ENCODE measurements around the gene ITGB1.

GRCh38 chr10:32950591-32951108 is 7.4 kb downstream of the ITGB1 start:
- TF ChIP-seq, protein P1, sequence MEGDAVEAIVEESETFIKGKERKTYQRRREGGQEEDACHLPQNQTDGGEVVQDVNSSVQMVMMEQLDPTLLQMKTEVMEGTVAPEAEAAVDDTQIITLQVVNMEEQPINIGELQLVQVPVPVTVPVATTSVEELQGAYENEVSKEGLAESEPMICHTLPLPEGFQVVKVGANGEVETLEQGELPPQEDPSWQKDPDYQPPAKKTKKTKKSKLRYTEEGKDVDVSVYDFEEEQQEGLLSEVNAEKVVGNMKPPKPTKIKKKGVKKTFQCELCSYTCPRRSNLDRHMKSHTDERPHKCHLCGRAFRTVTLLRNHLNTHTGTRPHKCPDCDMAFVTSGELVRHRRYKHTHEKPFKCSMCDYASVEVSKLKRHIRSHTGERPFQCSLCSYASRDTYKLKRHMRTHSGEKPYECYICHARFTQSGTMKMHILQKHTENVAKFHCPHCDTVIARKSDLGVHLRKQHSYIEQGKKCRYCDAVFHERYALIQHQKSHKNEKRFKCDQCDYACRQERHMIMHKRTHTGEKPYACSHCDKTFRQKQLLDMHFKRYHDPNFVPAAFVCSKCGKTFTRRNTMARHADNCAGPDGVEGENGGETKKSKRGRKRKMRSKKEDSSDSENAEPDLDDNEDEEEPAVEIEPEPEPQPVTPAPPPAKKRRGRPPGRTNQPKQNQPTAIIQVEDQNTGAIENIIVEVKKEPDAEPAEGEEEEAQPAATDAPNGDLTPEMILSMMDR (IDR thresholded peaks at IDR 0.05) = no peak
- TF ChIP-seq POLR2A (IDR thresholded peaks at IDR 0.05) = no peak
- no peak for TF ChIP-seq EP300 (IDR thresholded peaks at IDR 0.05)
